ENCODE measurements around the gene LSAMP.

DNA sequence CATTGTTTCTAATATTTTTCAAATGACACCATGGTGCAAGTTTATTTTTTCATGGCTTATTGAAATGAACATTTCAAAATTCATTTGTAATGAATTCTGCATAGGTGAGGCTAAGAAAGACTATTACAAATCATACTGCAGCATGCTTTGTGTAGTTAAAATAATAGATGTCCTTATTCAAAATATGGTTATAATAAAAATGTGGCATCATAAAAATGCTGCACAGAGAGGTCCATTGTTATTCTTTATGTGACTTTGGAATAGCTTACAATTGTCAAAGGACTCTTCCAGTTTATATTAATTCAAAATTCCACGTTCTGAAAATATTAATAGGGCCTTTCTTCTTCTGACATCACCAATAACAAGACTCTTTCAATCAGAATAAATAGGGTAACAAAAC is 599.3 kb downstream of the LSAMP start:
- TF ChIP-seq, protein P1, sequence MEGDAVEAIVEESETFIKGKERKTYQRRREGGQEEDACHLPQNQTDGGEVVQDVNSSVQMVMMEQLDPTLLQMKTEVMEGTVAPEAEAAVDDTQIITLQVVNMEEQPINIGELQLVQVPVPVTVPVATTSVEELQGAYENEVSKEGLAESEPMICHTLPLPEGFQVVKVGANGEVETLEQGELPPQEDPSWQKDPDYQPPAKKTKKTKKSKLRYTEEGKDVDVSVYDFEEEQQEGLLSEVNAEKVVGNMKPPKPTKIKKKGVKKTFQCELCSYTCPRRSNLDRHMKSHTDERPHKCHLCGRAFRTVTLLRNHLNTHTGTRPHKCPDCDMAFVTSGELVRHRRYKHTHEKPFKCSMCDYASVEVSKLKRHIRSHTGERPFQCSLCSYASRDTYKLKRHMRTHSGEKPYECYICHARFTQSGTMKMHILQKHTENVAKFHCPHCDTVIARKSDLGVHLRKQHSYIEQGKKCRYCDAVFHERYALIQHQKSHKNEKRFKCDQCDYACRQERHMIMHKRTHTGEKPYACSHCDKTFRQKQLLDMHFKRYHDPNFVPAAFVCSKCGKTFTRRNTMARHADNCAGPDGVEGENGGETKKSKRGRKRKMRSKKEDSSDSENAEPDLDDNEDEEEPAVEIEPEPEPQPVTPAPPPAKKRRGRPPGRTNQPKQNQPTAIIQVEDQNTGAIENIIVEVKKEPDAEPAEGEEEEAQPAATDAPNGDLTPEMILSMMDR (IDR thresholded peaks at IDR 0.05), result no peak
- TF ChIP-seq POLR2A (IDR thresholded peaks at IDR 0.05), result no peak

All from lower leg skin (tissue), 3 donors.